ENCODE data around the gene C4orf50. TPM values are rescaled to one million over a fixed set of nuclear protein-coding genes. Genes with fewer than 3 reads are reported as not detected.

The C4orf50 gene
- total and polyA plus RNA-seq, 10 of the 15 experiments (the other 5 are each of a cell fraction or from before 2014, with no cell fraction given) = 0.04 to 0.09 (median 0.05) TPM; not detected in 3

GRCh38 chr4:6001680-6002491 is 16.3 kb downstream of the C4orf50 start:
- ChIA-PET POLR2A (no interaction called here), SMC1A (ENCODE audit: uncharacterized antibody, unreplicated experiment) (interaction anchor here (1.2 kb wide), 1 partner anchor 248 kb away, joined by 3 read pairs; no protein-coding TSS in a partner anchor), RAD21 (ENCODE audit: unreplicated experiment) (no interaction called here), CTCF (interaction anchor here (1.4 to 2.6 kb wide), 2 partner anchors 330 to 544 kb away, joined by 4 to 20 read pairs; no protein-coding TSS in a partner anchor)
- H3K4me1 ChIP-seq (ENCODE audit: control insufficient read depth, insufficient read depth, low read length) = no peaks in the 10 kb centered on the region; the same call in 1 of the 2 replicates
- no peaks in the 10 kb centered on the region for H4K20me1 ChIP-seq (ENCODE audit: control insufficient read depth, insufficient read depth)
- BruUV-seq (replicated peaks) = no TSS peak
- no peak for DNase-seq (ENCODE audit: low read depth, low spot score)
- WGBS (ENCODE audit: insufficient coverage, insufficient replicate concordance, low lambda C conversion rate, missing lambda C conversion rate) = 29% methylated on average over 6 of the region's 6 CpGs
- no peaks in the 10 kb centered on the region for H3K79me2 ChIP-seq (ENCODE audit: control insufficient read depth, insufficient read depth, low read length)
- no peak for ATAC-seq
- intact Hi-C loops (cut with micrococcal nuclease; ENCODE audit: unreplicated experiment) = no loop called here
- no peak overlapping the region for H3K4me3 ChIP-seq
- H3K27ac ChIP-seq (ENCODE audit: control insufficient read depth, insufficient read depth) = no peak overlapping the region
- no peak overlapping the region for H2AFZ ChIP-seq (ENCODE audit: control insufficient read depth, low read depth, low read length)
- no peak overlapping the region for H3K9ac ChIP-seq (ENCODE audit: control insufficient read depth, insufficient read depth, low read length)
- no peak for FAIRE-seq
- no peaks in the 10 kb centered on the region for H3K9me3 ChIP-seq (replicated peaks; ENCODE audit: control insufficient read depth, insufficient read depth, low read length)
- H3K36me3 ChIP-seq (ENCODE audit: control insufficient read depth in 2 of 2, insufficient read depth in 2 of 2, low read length in 1 of 2) = no peaks in the 10 kb centered on the region
- no peak for TF ChIP-seq PBX3 (IDR thresholded peaks at IDR 0.05; ENCODE audit: insufficient replicate concordance, low read depth, low read length)
- no peak for TF ChIP-seq TCF12 (IDR thresholded peaks at IDR 0.05; ENCODE audit: low read depth, low read length)
- TF ChIP-seq TCF7 (IDR thresholded peaks at IDR 0.05; ENCODE audit: borderline replicate concordance) = no peak
- in situ Hi-C loops (cut with MboI) = no loop called here
- H3K4me2 ChIP-seq (ENCODE audit: control insufficient read depth, insufficient read depth) = no peak overlapping the region
- H3K27me3 ChIP-seq (replicated peaks in 1 of 2; ENCODE audit: control insufficient read depth in 2 of 2, insufficient read depth in 2 of 2, low read length in 1 of 2) = no peaks in the 10 kb centered on the region; a peak in 2 of 4 replicates

Measured in GM12878 (cell line).